GM19372 (cell line): Measurements from ENCODE around the gene CUX1.
"Not testable (repeated sequence)": the region's sequence is repeated elsewhere in the genome, so short reads cannot be mapped to it uniquely, and the experiment has no call there.

Source experiments
- ATAC-seq: cut with Tn5 transposase; IDR thresholded peaks from one replicate; pipeline ENCODE4 v1.9.1; 2021; ENCODE audit warnings: mild to moderate bottlenecking, low read depth, moderate library complexity; ENCODE audit not compliant: unreplicated experiment

The CUX1 gene

DNA sequence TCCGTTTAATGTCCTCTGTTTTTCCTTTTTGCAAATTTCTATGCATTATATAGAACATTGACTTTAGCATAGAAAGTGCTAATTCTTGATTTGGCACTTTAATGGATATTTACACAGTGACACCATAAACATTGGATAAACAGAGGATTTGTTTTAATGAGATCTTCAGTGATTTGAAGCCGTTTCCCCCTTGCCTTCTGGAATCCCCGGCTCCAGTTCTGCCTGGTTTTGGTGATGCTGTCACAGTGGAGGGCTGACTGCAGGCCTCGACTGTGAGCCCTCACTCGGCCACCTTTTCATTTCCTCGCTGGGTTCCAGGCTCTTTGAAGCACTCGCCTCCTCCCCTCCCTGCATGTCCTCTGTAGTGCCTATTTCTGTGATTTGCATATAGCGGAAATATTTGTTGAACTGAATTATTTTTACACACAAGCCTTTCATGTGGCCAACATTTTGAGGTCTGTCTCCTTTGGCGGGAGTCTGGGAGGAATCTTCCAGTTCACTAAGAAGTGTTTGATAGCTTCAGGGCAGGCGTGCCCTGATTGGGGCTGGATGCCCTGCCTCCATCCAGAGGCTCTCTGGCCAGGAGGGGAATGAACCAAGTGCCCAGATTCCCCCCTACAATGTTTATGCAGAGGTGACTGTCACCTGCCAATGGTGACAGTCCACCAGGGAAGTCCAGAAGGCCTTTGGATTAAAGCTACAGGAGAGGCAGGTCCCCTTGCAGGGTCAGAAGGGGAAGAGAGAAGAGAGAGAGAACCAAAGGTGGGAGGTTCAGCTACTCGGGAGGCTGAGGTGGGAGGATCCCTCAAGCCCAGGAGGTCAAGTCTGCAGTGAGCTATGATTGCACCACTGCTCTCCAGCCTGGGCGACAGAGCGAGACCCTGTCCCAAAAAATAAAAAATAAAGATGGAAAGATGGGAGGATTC lies 67.5 kb downstream of the CUX1 start:
- peak; percentile 65 for ATAC-seq

DNA sequence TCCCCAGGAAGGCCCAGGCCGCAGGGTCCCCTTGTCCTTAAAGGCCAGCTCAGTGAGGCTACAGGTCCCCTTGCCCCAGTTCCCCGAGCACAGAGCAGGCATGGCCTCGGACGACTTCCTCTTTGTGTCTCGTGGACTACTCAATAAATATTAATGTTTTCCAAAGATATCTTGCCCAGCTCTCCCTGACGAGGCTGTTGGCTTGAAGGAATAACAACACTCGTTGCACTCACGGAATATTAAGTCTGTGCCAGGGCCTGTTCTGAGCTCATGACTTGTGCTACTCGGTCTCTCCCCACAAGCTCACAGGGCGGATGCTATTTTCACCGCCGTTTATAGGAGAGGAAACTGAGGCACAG lies 68.2 kb downstream of the CUX1 start:
- no peak for ATAC-seq

DNA sequence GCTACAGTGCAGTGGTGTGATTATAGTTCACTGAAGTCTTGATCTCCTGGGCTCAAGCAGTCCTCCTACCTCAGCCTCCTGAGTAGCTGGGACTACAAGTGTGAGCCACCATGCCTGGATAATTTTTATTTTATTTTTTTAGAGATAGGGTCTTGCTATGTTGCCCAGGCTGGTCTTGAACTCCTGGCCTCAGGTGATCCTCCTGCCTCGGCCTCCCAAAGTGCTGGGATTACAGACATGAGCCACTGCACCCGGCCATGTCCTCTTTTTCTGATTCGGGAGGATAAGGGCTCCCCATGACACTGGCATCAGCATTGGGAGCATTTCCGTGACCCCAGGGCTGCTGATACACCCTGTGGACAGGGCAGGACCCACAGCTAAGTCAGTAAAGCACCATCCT lies 69.9 kb downstream of the CUX1 start:
- not testable (repeated sequence) for ATAC-seq

DNA sequence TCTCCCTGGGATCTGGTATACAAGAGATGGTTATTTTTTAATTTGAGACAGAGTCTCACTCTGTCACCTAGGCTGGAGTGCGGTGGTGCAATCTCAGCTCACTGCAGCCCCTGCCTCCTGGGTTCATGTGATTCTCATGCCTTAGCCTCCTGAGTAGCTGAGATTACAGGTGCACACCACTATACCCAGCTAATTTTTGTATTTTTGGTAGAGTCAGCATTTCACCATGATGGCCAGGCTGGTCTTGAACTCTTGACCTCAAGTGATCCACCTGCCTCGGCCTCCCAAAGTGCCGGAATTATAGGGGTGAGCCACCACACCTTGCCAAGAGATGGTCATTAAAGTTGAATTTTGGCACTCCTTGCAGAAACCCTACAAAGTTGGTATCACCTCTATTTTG lies 71.1 kb downstream of the CUX1 start:
- ATAC-seq = not testable (repeated sequence)

DNA sequence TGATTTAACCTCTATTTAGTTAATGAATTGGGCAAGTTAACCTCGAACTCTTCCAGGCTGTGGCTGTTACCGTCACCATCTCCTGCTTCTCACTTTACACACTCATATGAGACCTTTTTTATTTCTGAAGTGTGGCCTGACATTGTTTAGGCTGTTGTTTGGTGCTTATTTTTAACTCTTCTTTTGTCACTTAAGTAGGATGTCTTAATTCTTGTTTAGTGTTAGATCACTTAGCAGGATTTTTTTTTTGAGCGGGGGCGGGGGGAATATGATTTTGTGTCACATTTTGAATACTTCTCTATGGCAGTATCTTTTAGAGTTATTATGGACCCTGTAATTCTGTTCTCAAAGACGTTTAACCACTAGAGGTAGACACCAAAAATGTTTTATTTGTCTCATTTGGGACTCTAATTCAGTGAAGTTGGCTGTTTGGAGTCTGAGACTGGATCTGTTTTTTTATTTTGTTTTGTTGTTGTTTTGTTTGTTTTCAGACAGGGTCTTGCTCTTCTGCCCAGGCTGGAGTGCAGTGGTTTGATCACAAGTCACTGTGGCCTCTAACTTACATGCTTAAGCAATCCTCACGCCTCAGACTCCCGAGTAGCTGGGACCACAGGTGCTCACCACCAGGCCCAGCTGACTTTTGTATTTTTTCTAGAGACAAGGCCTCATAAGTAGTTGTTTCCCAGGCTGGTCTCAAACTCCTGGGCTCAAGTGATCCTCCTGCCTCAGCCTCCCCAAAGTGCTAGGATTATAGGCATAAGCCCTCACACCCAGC lies 73.5 kb downstream of the CUX1 start:
- ATAC-seq = no peak

DNA sequence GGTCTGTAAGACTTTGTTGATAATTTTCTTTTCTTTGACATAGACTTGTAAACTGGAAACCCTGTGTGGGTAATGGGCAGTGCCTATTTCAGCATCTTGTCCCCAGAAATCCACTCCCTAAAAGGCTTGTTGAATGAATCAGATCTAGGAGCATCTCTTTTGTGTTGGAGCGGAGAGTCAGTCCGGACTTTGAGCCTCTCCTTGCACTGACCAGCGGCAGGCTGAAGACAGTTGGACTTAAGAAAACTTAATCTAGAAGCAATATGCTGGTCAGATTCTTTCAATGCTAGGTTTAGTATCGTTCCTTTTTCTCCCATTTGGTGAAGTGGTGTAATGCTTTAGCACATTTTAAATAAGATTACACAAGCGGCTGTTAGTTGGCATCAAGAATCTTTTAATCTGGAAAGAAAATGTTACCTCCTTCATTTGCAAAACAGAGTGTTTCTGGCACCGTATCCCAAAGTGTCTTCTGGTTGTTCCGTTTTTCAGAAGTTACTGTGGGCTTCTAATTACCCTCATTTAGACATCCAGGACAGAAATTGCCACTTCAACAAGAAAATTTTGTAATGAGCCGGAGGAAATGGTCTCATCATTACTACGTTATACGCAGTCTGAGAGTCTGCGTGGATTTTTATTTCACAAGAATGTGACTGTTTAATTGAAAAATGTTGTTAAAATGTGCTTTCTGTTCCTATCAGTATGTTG lies 74.7 kb downstream of the CUX1 start:
- no peak for ATAC-seq

DNA sequence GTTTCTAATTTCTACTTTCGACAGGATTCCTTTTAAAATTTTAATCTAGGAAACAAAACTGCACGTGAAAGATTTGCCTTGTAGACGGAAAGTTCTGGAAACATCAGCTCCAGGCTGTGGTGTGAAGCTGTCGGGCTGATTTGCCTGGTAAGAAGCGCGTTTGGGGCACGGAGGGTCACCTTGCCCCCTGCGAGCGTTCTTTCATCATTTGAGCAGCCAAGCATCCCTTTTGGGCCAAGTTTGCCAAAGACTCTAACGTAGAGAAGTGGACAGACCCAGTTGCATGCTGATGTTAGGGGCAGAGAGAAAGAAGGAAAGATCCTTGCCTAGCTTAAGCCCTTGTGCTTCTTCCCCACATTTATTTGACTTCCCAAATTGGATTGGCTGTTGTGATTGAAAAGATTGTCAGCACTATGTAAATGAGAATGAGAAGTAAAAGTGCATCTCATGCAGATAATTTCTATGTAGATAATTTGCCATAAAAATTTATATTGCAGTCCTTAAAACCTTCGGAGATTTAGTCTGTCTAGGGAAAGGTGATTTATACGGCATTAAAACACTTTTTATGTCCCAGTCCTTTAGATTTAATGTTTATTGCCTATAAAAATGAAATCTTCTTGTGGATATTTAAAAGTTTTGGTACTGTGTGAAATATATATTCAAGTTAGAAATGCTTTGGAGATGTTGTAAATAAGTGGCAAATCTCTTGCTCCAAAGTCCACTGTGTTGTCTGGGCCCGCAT lies 76.1 kb downstream of the CUX1 start:
- no peak for ATAC-seq

DNA sequence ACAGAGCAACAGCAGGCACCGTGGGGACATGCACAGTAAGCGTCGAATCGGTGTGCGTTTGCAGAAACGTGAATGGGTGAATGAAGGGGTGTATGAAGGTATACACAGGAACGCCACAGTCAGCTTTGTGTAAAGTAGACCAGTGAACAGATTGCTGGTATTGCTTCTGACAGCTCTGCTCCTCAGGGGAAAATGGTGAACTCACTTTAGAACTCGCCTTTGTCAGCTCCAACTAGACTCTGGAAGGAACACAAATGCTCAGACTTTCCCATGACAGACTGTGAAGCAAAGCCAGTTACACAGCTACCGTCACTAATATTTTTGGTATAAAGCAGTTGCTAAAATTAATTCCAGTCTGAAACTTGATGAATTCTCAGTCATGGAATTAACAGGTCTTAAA lies 78.9 kb downstream of the CUX1 start:
- ATAC-seq = no peak

DNA sequence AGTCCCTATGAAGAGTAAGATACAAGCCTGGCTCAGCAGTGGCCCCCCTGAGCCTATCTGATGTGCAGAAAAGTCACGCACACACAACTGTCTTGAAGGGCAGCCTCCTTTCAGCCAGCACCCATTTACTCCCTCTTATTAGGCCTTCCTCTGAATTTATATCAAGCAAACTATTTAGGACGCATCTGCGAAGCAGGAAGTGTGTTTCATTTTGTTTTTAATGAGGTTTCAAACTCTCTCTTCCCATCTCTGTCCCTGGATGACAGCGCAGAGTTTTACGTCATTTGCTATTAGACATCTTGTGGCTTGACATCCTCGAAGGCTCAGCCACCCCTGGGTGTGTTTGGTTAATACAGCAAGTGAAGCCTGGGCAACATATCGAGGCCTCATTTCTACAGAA lies 79.5 kb downstream of the CUX1 start:
- no peak for ATAC-seq

DNA sequence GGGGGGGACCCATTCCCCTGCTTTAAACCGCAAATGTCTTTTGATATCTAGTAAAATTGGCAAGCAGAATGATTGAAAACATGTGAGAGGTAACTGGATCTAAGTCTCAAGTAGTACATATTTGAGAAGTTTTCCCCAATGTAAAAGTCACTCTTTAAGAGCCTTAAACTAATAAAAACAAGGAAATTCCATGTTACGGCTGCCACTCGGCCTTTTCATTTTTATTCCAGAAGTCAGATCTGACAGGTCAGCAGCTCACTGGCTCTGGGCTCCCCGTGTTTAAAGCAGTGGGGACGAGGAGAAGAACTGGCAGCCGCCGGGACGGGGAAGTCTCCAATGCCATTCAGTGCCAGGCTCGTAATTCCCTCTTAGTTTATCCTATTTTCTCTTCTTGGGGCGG lies 80.7 kb downstream of the CUX1 start:
- ATAC-seq = no peak

DNA sequence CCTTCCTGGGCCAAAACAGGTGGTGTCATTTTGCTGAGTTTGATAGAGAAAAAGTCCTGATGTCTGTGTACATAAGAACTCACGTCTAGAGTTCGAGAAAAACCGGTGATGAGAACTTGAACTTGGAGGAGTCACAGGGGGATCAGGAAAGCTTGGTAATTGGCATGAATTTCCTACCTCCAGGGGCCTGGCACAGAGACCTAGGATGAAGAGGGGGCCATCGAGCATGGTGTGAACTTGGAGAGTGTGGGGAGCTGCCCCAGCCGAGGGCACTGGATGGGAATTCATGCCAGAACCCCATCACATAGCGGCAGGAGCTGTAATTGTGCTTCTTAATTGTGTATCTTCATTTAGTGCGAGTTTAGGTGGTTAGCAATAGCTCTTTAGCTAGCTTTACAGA lies 82.2 kb downstream of the CUX1 start:
- ATAC-seq = no peak

DNA sequence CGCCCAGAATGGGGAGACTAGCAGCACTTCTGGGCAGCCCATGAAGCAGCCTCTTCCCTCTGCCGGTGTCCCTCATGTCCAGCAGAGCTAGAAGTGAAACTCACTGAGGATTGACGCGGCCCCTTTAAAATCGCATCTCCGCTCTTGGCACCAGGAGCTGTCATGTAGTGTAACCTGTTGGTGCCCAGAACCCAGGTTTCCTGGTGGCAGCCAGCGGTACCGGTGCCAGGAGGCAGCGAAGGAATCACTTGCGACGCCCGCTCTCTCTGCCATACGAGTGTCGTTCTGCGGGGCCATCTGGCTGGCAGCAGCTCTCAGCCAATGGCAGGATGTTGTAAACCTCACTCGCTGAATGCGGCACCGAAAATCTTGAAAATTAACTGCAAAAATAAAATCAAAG lies 82.7 kb downstream of the CUX1 start:
- ATAC-seq = no peak

DNA sequence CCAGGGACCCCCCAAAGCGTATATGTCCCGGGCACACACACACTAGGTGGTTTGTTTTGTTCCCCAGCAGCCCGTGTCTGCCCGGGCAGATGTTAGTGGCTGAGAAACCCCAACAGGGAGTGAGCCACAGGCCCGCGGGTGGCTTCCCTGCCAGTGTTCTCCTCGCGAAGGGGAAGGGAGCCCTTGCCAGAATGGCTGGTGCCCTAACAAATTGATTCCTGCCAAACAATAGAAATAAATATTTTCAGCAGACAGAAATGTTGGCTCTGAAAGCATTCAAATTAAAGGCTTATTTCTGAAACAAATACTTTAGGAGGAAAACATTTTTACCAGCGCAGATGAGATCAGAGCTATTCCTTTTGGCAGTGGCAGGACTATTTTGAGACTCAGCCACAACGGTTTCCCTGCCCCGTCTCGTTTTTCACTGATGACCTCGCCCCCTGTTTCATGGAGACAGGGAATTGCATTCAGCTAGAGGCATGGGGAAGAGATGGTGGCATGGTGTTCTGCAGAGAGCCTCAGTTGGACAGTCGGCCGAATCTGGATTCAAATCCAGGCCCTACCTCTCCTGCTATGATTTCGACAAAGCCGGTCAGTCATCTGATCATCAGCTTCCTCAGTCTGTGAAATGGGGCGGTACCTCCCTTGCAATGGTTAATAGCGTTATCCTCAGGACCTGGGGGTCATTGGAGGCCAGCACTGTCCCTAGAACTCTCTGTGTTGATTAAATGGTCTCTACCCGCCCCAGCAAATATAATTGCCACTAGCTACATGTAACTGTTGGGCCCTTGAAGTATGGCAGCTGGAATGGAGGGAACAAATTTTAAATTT lies 84.5 kb downstream of the CUX1 start:
- ATAC-seq = no peak

DNA sequence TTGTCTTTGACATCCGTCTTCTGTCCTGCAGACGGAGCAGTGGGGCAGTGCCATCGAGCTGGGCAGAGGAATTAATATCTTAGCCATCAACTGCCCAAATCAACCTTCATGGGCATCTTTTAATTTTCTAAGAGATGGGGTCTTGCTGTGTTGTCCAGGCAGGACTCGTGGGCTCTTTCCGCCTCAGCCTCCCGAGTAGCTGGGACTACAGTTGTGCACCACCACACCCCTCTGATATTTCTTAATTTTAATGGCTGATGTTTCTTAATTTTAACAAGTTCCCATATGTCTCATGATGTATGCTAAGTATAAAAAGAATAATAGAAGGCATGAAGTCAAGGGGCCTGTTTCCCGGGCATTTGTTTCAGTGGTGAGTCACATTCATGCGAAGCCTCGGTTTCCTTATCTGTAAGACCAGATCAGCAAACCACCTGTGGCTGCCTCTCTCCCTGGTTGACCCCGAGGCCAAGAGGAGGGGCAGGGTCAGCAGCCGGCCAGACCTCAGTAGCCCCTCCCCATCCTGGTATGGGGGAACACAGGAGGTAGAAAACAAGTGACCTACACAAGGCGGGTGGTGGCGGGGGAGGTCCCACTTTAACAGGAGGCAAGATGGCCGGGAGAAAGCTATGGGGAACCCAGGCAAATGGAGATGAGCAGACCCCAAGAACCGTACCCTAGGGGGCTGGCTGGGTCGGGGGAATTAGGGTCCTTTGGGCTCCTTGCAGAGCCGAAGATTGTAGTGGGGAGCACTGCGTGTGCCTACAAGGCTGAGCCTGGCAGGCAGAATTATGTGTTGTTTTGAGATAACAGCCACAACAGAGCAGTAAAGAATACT lies 85.5 kb downstream of the CUX1 start:
- ATAC-seq = no peak

DNA sequence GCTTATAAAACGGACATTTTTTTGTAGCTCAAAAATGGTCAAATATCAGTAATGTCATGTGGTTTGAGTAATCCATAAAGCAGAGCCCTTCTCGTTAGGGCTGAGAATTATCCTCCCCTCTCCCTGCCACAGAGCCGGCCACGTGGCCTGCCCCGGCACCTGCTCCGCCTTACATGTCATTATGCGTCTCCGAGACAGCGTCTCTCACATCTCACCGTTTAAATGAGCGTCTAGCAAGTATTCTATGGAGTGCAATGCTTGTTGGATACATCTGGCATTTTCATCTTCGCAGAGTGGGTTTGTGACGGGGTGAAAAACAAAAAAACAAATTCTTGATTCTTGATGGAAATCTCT lies 86.1 kb downstream of the CUX1 start:
- ATAC-seq = no peak

DNA sequence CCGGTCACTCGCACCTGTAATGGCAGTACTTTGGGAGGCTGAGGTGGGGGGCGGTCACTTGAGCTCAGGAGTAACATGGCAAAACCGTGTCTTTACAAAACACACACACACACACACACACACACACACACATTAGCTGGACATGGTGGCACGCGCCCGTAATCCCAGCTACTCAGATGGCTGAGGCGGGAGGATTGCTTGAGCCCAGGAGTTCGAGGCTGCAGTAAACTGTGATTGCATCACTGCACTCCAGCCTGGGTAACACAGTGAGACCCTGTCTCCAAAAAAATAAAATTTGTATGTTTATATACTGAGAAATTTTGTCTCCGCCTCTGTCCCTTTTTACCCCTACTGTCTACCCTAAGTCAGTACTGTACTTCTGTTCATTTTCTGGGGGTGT lies 86.6 kb downstream of the CUX1 start:
- no peak for ATAC-seq

DNA sequence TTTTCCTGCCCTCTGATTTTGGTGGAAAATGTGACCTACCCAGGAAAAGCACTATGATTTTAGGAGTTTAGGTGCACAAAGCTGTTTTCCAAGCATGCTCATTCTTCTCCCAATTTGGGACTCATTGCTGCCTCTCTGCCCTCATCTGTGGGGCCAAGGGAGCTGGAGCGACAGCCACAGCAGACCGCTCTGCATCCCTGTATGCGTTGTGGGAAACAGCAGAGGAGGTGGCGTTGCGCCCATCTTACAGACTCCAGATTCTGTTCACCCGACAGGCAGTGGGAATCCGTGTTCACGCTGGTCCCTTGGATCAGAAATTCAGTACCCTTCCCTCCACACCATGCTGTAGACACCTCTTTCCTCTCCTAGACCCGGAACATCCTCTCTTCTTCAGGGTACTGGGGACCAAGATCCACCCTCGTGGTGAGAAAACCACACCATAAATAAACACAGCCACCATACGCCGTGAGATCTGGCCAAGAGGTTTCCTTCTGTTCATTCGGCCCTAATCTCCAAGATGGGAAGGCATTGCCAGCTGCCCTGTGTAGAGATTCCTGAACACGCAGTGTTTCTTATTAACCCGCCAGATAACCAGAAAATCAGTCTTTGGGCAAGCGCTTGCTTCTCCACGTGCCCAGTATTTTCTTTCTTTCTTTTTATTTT lies 87.9 kb downstream of the CUX1 start:
- no peak for ATAC-seq
